ENCODE results near the gene RAB21.
A peak's percentile ranks its signal among the peaks of the same experiment; 100 is the strongest.
"Not testable (repeated sequence)": the region's sequence is repeated elsewhere in the genome, so short reads cannot be mapped to it uniquely, and the experiment has no call there.

RAB21 gene

DNA sequence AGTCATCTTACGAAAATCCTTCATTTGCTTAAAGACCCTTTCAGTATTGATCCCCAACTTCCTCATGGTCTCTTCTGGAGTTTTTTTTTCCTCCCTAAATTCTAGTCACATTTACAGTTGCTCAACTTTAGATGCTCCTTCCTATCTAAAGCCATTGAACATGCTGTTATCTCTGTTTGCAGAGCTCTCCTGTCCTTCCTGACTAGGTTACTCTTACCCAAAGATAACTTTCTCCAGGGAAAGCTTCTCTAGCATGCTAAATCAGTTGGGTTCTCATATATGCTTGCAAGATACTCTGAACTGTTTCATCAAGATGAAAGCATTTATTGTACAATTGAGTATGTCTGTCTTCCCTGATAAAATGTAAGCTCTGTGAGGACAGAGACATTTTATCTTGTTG lies 1.8 kb upstream of the RAB21 start:
- DNase-seq (ENCODE audit: low spot score), result no peak

DNA sequence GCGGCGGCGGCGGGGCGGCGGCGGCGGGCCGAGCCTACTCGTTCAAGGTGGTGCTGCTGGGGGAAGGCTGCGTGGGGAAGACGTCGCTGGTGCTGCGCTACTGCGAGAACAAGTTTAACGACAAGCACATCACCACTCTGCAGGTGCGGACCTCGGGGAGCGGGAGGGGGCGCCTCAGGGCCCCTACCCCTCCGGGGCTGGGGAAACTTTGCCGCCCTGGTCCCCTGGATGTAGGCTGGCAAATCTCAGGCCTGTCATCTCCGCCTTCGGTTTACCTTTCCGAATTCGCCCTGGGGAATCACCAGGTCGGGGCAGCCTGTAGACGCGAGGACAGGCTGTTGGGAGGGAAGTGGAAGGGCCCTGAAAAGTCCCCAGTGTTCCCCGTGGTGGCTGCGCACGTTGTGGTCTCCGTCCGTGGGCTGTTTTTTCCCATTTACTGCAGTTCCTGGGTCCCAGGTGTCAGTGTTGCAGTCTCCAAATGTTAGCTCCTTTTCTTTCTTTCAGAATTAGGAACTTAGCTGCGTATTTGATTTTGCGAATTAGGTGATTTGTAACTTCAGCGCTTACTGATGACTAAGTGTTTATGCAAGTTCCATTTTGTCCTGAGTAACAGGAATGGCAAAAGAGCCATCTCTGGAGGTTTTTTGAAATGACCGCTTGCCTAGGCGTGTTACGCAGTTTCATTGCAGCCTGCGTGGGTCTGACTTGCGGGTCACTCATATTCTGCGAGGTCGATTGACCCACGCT lies 656 bp downstream of the RAB21 start:
- no peak for DNase-seq (ENCODE audit: low spot score)

DNA sequence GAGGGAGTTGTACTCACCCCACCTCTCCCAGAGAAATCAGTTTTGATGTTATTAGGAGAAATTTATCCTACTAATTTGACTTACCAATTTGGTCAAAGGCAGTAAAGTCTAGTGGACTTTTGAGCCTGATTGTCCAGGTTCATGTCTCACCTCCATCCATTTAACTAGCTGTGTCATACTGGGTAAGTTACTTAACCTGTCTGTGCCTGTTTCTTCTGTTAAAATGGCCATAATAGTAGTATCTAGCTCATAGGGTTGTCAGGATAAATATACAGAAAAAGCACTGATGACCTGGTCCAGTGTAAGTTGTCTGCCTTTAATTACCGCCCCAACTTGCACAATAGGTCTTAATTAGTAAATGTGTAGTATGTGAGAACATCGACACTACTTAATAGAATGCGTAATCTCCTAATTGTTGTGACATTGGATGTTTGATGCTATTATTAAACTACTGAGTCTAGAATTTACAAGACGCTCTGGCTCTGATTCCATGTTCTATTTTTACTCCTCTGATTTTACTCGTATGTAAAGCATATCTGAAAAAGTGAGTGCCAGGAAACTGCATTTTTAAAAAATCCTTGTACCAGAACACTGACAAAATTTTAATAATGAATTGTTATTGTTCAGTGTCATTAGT lies 1.5 kb downstream of the RAB21 start:
- DNase-seq (ENCODE audit: low spot score), result no peak

DNA sequence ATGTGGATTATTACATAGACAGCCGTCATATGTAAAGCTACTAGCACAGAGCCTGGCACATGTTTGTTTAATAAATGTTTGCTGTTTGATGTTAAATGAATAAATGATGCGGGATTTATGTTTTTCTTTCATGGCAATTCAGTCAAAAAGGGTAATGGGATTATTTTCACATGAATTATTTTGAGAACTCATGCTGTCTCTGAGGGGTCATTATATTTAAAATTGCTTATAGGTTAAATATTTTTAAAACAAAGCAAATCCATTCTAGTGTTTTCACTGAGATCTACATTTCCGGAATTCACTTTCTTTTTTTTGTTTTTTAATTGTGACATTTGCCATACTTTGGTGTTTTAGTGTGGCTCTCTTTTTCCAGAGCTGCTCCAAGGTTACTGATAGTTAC lies 5.3 kb downstream of the RAB21 start:
- DNase-seq (ENCODE audit: low spot score), result no peak

DNA sequence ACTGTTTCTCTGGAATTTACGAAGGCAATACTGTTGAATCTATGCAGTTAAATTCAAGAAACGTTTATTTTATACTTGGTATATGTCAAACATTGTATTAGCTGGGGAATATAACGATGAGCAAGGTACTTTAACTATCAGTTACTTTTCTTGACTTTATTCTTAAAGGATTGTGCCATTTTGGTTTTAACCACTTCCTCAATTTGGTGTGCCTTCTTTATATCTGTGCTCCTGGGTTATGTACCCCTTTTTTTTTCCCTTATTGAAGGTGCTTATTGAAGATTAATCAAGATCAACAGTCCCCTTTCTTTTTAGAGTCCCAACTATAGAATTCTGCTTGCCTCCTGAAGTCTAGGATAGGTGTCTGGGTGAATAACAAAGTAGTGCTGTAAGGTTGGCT lies 5.8 kb downstream of the RAB21 start:
- DNase-seq (ENCODE audit: low spot score), result no peak

DNA sequence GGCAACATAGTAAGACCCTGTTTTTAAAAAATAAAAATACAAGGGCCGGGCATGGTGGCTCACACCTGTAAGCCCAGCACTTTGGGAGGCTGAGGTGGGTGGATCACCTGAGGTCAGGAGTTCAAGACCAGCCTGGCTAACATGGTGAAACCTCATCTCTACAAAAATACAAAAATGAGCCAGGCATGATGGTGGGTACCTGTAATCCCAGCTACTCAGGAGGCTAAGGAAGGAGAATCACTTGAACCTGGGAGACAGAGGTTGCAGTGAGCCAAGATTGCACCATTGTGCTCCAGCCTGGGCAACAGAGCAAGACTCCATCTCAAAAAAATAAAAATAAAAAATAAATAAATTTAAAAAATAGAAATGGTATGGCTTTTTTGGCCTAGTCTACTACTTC lies 6.7 kb downstream of the RAB21 start:
- DNase-seq (ENCODE audit: low spot score), result not testable (repeated sequence)

DNA sequence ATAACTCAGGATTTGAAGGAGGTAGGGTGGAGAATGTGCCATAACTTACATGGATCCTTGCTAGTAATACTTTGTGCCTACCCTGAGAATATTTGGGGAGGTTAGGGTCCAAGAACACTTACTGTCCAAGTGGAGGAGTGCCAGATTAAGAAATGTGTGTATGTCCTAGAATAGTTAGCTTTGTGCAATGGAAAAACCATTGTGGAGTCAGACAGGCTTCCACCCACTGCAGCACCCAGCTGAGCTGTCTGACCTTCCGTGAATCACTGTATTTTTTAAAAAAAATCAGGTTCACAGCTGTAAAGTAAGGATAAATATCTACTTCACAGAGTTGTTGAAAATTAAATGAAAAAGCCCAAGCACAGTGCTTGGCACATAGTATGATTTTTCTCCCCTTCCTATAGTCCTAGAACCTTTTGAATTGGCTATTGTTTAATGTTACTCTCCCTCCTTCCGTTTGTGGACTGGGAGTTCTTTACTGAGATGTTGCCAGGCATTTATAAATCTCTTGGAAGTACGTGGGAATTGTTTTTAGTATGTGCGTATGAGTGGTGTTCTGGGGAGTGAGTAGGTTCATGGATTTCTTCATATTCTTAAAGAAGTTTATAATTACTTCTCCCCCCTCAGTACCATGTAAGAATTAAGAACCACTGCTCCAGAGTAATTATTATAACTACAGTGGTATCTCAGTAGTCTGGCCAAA lies 9.2 kb downstream of the RAB21 start:
- no peak for DNase-seq (ENCODE audit: low spot score)

DNA sequence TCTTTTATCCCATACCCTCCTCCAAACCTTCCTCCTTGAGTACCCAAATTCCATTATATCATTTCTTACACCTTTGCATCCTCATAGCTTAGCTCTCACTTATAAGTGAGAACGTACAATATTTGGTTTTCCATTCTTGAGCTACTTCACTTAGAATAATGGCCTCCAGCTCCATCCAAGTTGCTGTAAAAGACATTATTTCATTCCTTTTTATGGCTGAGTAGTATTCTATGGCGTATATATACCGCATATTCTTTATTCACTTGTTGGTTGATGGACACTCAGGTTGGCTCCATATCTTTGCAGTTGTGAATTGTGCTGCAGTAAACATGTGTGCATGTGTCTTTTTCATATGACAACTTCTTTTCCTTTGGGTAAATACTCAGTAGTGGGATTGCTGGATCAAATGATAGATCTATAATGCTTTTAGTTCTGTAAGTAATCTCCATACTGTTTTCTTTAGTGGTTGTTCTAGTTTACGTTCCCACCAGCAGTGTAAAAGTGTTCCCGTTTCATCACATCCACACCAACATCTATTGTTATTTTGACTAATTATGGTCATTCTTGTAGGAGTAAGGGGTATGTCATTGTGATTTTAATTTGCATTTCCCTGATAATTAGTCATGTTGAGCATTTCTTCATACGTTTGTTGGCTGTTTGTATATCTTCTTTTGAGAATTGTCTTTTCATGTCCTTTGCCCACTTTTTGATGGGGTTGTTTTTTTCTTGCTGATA lies 10.1 kb downstream of the RAB21 start:
- no peak for DNase-seq (ENCODE audit: low spot score)

DNA sequence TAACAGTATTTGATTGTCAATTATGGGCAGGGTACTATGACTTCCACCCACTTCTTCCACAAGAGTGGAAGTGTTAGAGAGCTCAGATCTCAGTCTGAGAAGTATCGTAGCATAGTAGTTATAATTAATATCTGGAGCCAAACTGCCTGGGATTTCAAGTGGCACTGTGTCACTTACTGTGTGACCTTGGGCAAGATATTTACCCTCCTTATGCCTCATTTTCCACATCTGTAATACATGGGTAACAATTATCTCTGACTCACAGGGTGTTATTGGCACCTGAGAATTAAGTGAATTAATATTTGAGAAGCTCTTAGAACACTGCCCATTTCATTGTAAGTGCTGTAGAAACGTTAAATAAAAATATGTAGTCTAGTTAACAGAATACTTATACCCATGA lies 11.5 kb downstream of the RAB21 start:
- DNase-seq (ENCODE audit: low spot score), result no peak

DNA sequence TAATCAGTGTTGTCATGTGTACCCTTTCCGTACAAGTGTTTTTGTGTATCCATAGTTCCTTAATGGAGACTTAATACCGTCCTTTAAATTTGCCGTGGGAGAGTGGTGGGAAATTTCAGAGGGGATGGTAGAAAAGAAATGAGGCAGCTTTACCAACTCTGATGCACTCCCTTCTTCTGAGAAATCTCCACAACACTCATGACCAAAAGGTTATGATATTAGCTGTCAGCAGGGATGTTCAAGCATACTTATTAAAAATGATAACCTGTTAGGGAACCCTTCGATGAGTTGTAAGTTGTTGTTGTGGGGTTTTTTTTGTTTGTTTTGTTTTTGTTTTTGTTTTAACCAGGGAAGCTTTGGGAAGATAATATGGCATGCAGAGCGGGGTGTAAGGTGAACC lies 12.5 kb downstream of the RAB21 start:
- no peak for DNase-seq (ENCODE audit: low spot score)

DNA sequence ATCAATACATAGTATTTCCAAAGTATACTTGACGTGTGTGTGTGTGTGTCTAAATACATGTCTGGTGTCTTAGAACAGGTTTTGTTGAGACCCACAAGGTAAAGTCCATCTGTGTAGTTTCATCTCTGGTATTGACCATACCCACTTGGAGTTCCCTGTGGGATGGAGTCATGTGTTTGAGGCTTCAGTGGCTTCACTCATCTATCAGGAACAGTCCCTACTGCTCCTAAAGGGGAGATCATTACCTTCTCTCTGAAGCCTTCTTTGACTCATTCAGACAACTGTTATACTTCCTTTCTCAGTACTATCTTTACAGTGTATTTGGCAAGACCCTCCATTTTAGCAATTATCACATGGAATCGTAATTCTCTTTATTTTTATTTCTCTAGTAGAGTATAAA lies 14.2 kb downstream of the RAB21 start:
- no peak for DNase-seq (ENCODE audit: low spot score)

DNA sequence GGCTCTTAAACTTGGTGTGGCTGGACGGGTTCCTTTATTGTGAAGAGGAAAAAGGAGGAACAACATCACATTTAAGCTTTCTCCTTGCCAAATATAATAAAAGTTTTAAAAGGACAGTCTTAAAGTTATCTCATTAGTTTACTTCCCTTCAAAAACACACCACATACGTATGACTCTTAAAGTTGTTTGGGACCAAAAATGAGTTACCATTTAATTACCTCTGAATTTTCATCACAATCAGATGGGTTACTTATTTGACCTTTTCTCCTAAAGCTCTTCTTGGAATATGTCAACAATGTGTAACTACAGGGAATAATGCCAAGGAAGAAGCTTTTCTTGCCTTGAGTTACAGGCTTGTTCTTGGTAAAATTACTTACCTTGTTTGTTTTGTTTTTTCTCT lies 16.4 kb downstream of the RAB21 start:
- no peak for DNase-seq (ENCODE audit: low spot score)

DNA sequence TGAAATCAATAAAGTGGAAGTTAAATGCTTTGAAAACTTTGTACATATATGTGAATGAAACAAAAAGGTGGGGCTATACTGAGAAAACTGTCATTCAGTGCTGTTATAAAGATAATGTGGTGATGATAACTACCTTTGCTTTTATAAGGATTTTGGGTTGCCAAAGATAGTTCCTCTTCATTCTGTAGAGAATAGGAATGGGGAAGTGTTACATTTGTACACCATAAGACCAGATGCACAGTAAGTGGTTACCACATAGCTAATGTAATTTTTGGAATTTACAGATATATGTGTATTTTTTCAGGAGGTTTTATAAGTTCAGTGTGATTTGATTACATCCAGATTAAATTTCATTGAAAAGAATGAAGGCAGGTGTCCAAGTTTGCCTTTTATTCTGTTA lies 18.1 kb downstream of the RAB21 start:
- no peak for DNase-seq (ENCODE audit: low spot score)

DNA sequence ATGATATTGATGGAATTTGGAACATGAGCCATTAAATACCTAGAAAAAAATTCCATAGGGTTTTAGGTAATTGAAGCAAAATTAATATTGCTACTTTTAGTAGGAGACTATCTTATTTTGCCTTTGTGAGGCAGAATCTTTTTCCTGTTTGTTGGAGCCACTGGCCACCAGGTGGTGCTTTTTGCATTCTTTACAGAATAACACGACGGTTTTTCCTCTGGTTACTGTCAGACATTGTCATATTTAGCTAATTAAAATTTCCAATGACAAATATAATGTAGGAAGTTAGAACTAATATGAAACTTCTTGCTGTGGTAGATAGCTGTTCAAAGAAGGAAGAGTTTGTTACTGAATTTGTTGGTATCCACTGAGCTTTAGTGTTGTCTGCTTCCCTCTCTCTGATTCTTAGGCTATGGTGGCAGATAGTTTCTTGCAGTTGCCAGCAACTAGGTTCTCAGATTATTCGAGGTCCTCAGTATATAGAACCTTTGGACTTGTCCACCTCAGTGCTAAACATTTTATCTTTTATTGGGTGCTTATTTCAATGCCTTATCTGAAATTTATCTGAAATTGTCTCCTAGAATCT lies 25.7 kb downstream of the RAB21 start:
- DNase-seq (ENCODE audit: low spot score), result peak; percentile 44

DNA sequence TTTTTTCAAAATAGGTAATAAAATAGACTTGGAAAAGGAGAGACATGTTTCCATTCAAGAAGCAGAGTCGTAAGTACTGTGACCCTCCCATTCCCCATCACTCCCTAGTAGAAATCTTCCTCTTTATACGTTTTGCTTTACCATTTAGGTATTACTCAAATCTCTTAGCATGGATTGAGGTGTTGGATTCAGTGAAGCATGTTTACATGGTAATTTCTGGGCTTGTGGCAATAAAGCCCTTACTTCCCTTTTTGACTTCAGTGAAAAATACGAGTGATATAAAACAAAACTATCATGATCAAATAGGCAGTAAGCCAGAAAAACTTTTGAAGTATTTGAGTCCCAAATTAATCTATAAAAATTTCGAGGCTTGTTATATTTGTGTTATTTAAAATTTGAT lies 27.4 kb downstream of the RAB21 start:
- DNase-seq (ENCODE audit: low spot score), result no peak

DNA sequence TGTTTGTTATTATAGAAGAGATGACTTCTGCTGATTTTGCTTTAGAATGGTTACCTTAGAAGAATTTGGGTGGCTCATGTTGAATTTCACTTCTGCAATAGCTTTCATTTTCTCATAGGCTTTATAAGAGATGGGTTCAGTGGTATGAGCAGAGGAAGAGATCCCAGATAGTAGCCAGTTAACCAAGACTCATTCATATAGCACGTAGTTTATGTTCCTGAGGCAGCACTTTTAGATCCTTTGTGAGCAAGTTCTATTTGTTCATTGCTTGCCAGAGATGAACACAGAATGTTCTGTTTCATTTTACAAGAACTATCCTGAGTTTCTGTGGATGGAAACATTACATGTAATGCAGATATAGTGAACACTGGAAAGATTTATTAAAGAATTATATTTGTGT lies 32.2 kb downstream of the RAB21 start:
- DNase-seq (ENCODE audit: low spot score), result no peak

DNA sequence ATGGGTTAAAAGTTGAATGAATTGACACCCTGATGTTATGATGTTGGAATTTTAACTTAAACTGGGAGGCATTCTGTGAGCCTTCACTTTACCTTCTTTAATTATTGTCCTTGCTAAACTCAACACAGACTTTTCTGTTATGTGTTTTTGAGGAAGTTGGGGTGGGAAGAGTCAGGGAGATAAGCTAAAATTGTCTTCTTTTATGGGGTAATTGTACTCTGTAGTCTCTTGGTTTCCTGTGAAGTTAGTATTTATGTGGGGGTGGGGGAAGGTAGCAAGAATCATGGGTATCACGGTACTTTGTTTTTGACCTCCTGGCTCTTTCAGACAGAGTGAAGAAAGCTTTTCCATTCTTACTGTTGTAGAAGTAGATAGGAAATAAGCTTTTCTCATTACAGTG lies 32.9 kb downstream of the RAB21 start:
- DNase-seq (ENCODE audit: low spot score), result no peak

DNA sequence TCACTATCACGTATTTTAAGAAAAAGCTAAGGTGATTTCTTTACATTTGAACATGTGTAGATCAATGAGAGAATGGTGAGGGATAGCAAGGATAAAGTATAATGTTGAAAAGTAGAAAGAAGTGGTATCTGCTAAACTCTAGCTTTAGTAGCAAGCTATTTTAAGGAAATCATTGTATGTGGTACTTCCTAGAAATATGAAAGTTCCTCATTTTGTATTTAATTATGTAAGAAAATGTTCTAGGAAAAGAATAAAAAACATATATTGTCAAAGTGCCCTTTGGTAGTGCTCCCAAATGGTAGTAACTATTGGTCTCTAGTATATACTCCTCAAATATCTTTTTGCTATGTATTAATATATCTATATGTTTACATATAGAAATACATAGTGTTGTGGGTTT lies 35.7 kb downstream of the RAB21 start:
- DNase-seq (ENCODE audit: low spot score), result no peak

DNA sequence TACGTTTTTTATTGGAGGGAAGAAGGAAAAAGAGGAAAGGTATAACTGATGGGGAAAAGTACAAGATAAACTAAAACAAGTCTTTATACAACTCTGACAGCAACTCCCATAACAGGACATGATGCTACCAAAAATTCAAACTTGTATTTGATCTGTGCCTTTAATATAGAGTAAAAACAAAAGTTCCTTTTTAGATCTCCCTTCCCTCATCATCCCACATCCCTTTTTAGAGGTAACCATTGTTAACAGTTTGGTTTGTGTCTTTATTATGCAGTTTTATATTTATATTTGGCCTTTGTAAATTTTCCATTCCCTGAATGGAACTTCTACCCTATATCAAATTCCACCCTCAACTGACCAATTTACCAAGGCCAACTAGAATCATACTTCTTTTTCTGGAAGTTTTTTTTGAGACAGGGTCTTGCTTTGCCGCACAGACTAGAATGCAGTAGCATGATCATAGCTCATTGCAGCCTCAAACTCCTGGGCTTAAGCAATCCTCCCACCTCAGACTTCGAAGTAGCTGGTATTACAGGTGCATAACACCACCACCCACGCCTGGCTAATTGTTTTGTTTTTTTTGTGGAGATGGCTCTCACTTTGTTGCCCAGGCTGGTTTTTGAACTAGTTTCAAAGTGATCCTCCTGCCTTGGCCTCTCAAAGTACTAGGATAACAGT lies 36.9 kb downstream of the RAB21 start:
- no peak for DNase-seq (ENCODE audit: low spot score)

DNA sequence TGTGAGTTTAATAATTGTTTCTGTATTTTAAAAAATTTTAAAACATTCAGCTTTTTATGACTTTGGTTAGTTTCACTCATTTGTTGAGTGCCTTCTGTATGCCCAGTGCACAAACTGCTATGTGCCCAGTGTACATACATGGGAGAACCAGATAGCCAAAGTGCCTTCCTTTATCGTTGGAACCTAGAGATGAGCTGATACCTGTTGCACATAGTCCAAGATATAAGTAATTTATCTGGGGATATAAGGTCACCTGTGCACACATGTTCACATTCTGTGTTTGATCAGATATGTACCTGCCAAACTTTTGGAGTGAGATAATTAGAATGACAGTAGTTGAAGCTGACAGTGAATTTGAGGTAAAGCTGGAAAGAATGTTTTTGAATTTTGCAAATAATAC lies 37.9 kb downstream of the RAB21 start:
- no peak for DNase-seq (ENCODE audit: low spot score)

DNA sequence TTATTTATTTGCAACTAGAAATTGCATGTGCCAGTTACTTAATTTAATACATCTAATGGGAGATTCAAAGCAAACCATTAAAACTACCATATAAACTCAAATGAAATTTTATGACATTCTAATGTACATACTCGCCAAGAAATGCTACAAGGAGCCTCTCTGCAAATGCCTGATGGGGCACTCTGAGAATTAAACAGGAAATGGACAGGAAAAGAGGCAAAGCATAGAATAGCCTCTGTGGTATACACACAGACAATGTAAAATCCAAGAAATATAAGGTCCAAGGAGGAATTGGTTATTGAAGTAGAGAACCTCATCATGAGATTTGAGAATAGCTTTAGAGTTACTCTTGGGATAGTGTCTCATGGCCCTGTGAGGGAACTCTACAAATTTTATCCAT lies 41.2 kb downstream of the RAB21 start:
- DNase-seq (ENCODE audit: low spot score), result no peak

DNA sequence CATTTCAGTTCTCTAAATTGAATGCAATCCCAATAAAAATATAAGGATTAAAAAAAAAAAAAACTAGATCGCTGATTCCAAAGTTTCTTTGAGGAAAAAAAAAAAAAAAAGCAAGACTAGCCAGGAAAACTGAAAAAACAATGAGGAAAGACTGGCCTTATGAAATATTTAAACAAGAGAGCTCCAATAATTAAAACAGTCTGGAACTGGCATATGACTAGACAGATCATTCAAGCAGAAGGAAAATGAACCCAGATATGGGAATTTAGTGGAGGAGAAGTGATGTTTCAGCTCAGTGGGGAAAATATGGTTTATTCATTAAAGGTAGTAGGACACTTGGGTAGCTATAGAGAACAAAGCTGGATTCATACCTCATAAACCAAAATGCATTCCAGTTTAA lies 42.9 kb downstream of the RAB21 start:
- no peak for DNase-seq (ENCODE audit: low spot score)
